OCI-LY1 (cell line): ENCODE results near the gene DYNC1I1.

Experiments
- EZH2 ChIP-seq: fragments of 200-600 bp; sonication (generic), shearing (Covaris generic); IDR thresholded peaks from 2 replicates; pipeline ENCODE4 v1.8.0; 2017; ENCODE audit warnings: borderline replicate concordance, mixed run types, mild to moderate bottlenecking, antibody characterized with exemption, low read length, moderate library complexity, mixed read lengths
- TF ChIP-seq, protein P1 (sequence below): fragments of 200-600 bp; sonication (generic), shearing (Covaris generic); IDR thresholded peaks from 2 replicates; pipeline ENCODE4 v1.5.1; 2017; ENCODE audit warnings: mild to moderate bottlenecking, antibody characterized with exemption, low read length, moderate library complexity, mixed read lengths

GRCh38 chr7:95957510-95957909, 185.2 kb downstream of the DYNC1I1 start:
- TF ChIP-seq, protein P1, sequence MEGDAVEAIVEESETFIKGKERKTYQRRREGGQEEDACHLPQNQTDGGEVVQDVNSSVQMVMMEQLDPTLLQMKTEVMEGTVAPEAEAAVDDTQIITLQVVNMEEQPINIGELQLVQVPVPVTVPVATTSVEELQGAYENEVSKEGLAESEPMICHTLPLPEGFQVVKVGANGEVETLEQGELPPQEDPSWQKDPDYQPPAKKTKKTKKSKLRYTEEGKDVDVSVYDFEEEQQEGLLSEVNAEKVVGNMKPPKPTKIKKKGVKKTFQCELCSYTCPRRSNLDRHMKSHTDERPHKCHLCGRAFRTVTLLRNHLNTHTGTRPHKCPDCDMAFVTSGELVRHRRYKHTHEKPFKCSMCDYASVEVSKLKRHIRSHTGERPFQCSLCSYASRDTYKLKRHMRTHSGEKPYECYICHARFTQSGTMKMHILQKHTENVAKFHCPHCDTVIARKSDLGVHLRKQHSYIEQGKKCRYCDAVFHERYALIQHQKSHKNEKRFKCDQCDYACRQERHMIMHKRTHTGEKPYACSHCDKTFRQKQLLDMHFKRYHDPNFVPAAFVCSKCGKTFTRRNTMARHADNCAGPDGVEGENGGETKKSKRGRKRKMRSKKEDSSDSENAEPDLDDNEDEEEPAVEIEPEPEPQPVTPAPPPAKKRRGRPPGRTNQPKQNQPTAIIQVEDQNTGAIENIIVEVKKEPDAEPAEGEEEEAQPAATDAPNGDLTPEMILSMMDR: no peak
- no peak for TF ChIP-seq EZH2
